Skin epidermis (tissue), 12 donors: ENCODE data around the gene EHD3.

Source experiments
- H3K27ac ChIP-seq, 21 experiments: fragments of 200-600 bp; sonication (generic) in 11 of 21; one replicate each; pipeline ENCODE4 v1.5.0; 2020; ENCODE audit warnings: mild to moderate bottlenecking in 3 of 21, inconsistent platforms in 2 of 21, moderate library complexity in 2 of 21
- H3K4me3 ChIP-seq, 7 experiments: fragments of 200-600 bp; sonication (generic) in 2 of 7; one replicate each; pipeline ENCODE4 v1.5.0; 2020; ENCODE audit warnings: inconsistent platforms in 2 of 7, mild to moderate bottlenecking in 2 of 7, moderate library complexity in 1 of 7

Gene EHD3

GRCh38 chr2:31251851-31252250 is 17.9 kb downstream of the EHD3 start:
- Histone ChIP-seq H3K27ac (peak overlapping the region in 1 of 21 experiments; percentile 71), H3K4me3 (no peak overlapping the region)

GRCh38 chr2:31253356-31254131 is 19.6 kb downstream of the EHD3 start:
- Histone ChIP-seq H3K27ac (peak overlapping the region in 18 of 21 experiments; percentile 16 to 87 (median 58)), H3K4me3 (no peak overlapping the region)

GRCh38 chr2:31254237-31255203 is 20.6 kb downstream of the EHD3 start:
- H3K27ac ChIP-seq: peak overlapping the region in 8 of 21 experiments; percentile 47 to 87 (median 69)
- no peak overlapping the region for H3K4me3 ChIP-seq

GRCh38 chr2:31255911-31256571 is 22.1 kb downstream of the EHD3 start:
- no peak overlapping the region for H3K4me3 ChIP-seq
- peak overlapping the region in 2 of 21 experiments; percentile 82 to 87 for H3K27ac ChIP-seq

- no peak overlapping the region for H3K4me3 ChIP-seq
- H3K27ac ChIP-seq: peak overlapping the region in 1 of 21 experiments; percentile 43
Measured at GRCh38 chr2:31256611-31257382, 22.8 kb downstream of the EHD3 start.

- no peak overlapping the region for H3K4me3 ChIP-seq
- no peak overlapping the region for H3K27ac ChIP-seq
Measured at GRCh38 chr2:31258351-31258750, 24.4 kb downstream of the EHD3 start.

GRCh38 chr2:31259075-31259474 is 25.1 kb downstream of the EHD3 start:
- no peak overlapping the region for H3K4me3 ChIP-seq
- no peak overlapping the region for H3K27ac ChIP-seq

- no peak overlapping the region for H3K4me3 ChIP-seq
Measured at GRCh38 chr2:31260870-31261269, 26.9 kb downstream of the EHD3 start.

GRCh38 chr2:31263636-31264190 is 29.8 kb downstream of the EHD3 start:
- Histone ChIP-seq H3K27ac (no peak overlapping the region), H3K4me3 (no peak overlapping the region)

More at GRCh38 chr2:31260870-31261269, 26.9 kb downstream of the EHD3 start:
- H3K27ac ChIP-seq: no peak overlapping the region

- no peak overlapping the region for H3K27ac ChIP-seq
- H3K4me3 ChIP-seq: no peak overlapping the region
Measured at GRCh38 chr2:31265234-31265633, 31.3 kb downstream of the EHD3 start.

GRCh38 chr2:31266804-31267203 is 32.9 kb downstream of the EHD3 start:
- no peak overlapping the region for H3K4me3 ChIP-seq
- no peak overlapping the region for H3K27ac ChIP-seq

GRCh38 chr2:31267437-31268120 is 33.6 kb downstream of the EHD3 start:
- H3K4me3 ChIP-seq: no peak overlapping the region
- no peak overlapping the region for H3K27ac ChIP-seq

GRCh38 chr2:31268344-31268743 is 34.4 kb downstream of the EHD3 start:
- Histone ChIP-seq H3K27ac (no peak overlapping the region), H3K4me3 (no peak overlapping the region)

GRCh38 chr2:31269087-31269486 is 35.1 kb downstream of the EHD3 start:
- H3K27ac ChIP-seq: no peak overlapping the region
- no peak overlapping the region for H3K4me3 ChIP-seq

GRCh38 chr2:31270131-31270530 is 36.2 kb downstream of the EHD3 start:
- Histone ChIP-seq H3K4me3 (no peak overlapping the region), H3K27ac (no peak overlapping the region)

- Histone ChIP-seq H3K27ac (no peak overlapping the region), H3K4me3 (no peak overlapping the region)
Measured at GRCh38 chr2:31270822-31271231, 36.9 kb downstream of the EHD3 start.

GRCh38 chr2:31271851-31272267 is 37.9 kb downstream of the EHD3 start:
- no peak overlapping the region for H3K27ac ChIP-seq
- H3K4me3 ChIP-seq: no peak overlapping the region

GRCh38 chr2:31274401-31275075 is 40.6 kb downstream of the EHD3 start:
- H3K4me3 ChIP-seq: no peak overlapping the region
- H3K27ac ChIP-seq: no peak overlapping the region
